Parathyroid adenoma (tissue), 2 donors: Measurements from ENCODE around the gene SPATA46.

Experiments used
- H2AFZ ChIP-seq: fragments of 300-600 bp; sonication (generic); one replicate; pipeline ENCODE4 v1.7.0; 2017; ENCODE audit warnings: antibody characterized with exemption, mild to moderate bottlenecking
- H3K27ac ChIP-seq: fragments of 300-600 bp; sonication (generic); one replicate; pipeline ENCODE4 v1.7.0; 2017
- H3K27me3 ChIP-seq: fragments of 300-600 bp; sonication (generic); one replicate; pipeline ENCODE4 v1.7.0; 2017; ENCODE audit warnings: low read length; ENCODE audit not compliant: control insufficient read depth, insufficient read depth
- H3K36me3 ChIP-seq: fragments of 300-600 bp; sonication (generic); one replicate; pipeline ENCODE4 v1.7.0; 2017; ENCODE audit warnings: low read length; ENCODE audit not compliant: control insufficient read depth, insufficient read depth
- H3K4me1 ChIP-seq: fragments of 300-600 bp; sonication (generic); one replicate; pipeline ENCODE4 v1.7.0; 2017; ENCODE audit warnings: control low read depth
- H3K4me2 ChIP-seq: fragments of 300-600 bp; sonication (generic); one replicate; pipeline ENCODE4 v1.7.0; 2017; ENCODE audit warnings: low read length
- H3K4me3 ChIP-seq: fragments of 300-600 bp; sonication (generic); one replicate; pipeline ENCODE4 v1.7.0; 2017; ENCODE audit warnings: low read depth, low read length
- H3K79me2 ChIP-seq: fragments of 300-600 bp; sonication (generic); one replicate; pipeline ENCODE4 v1.7.0; 2017; ENCODE audit warnings: control low read depth
- H3K9ac ChIP-seq: fragments of 300-600 bp; sonication (generic); one replicate; pipeline ENCODE4 v1.7.0; 2017; ENCODE audit warnings: mild to moderate bottlenecking
- H3K9me3 ChIP-seq: fragments of 300-600 bp; sonication (generic); one replicate; pipeline ENCODE4 v1.7.0; 2017; ENCODE audit warnings: low read length; ENCODE audit not compliant: control insufficient read depth
- TF ChIP-seq, protein P1 (sequence below): fragments of 300-600 bp; sonication (generic); IDR thresholded peaks from one replicate; pipeline ENCODE4 v1.7.0; 2017; ENCODE audit warnings: antibody characterized with exemption, mild to moderate bottlenecking
- donor health status: primary hyperparathyroidism.

Gene SPATA46

DNA sequence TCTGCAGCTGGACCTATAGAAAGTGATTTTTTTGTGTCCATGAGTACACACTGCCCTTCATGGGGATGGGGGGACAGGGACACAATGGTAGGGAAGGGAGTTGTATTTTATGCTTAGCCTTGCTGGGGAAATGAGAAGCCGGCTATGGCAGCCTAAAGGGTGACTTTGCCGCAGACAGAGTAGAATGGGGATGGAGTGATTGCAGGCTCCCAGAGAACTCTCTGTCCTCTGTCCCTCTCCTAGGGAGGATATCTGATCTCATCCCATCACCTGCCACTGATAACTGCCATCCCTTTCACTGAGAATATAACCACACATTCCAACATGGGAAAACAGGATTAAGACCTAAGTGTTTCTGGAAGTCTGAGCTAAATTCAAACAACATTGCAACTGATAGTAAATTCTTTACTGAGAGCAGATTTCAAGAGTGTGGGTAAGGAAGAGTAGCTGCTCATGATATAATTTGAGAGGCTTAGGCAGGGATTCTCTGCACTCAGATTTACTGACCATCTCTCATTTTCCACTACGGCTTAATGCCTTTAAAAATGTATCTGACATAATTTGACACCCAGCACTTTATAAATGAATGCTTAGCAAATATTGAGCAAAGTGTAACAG is 21.4 kb upstream of the SPATA46 start:
- no peak overlapping the region for H3K4me3 ChIP-seq
- no peaks in the 10 kb centered on the region for H3K79me2 ChIP-seq
- no peak overlapping the region for H3K4me2 ChIP-seq
- H3K9me3 ChIP-seq: no peaks in the 10 kb centered on the region
- H2AFZ ChIP-seq: no peak overlapping the region
- TF ChIP-seq, protein P1, sequence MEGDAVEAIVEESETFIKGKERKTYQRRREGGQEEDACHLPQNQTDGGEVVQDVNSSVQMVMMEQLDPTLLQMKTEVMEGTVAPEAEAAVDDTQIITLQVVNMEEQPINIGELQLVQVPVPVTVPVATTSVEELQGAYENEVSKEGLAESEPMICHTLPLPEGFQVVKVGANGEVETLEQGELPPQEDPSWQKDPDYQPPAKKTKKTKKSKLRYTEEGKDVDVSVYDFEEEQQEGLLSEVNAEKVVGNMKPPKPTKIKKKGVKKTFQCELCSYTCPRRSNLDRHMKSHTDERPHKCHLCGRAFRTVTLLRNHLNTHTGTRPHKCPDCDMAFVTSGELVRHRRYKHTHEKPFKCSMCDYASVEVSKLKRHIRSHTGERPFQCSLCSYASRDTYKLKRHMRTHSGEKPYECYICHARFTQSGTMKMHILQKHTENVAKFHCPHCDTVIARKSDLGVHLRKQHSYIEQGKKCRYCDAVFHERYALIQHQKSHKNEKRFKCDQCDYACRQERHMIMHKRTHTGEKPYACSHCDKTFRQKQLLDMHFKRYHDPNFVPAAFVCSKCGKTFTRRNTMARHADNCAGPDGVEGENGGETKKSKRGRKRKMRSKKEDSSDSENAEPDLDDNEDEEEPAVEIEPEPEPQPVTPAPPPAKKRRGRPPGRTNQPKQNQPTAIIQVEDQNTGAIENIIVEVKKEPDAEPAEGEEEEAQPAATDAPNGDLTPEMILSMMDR: no peak
- no peak overlapping the region for H3K9ac ChIP-seq
- H3K27ac ChIP-seq: no peak overlapping the region
- H3K36me3 ChIP-seq: no peaks in the 10 kb centered on the region
- H3K27me3 ChIP-seq: no peaks in the 10 kb centered on the region
- H3K4me1 ChIP-seq: no peaks in the 10 kb centered on the region

DNA sequence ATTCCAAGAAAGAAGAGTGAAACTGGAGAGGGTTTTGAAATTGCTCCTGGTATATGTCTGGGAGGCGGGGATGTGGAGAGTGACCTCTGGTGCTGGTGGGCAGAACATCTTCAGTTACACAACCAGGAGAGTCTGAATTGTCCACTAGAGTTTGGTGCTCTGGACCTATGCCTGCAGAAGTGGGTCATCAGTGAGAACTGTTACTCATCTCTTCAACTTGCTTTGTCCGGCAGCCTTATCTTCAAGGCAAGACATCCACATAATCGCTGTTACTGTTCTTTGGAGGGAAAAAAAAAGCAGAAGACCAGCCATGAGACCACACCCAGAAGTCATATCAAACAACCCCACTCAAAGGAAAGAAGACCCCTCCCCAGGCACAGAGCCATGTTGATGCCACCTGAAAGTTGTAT is 20.4 kb upstream of the SPATA46 start:
- Histone ChIP-seq H3K4me3 (no peak overlapping the region), H3K9me3 (no peaks in the 10 kb centered on the region), H3K9ac (no peak overlapping the region)

DNA sequence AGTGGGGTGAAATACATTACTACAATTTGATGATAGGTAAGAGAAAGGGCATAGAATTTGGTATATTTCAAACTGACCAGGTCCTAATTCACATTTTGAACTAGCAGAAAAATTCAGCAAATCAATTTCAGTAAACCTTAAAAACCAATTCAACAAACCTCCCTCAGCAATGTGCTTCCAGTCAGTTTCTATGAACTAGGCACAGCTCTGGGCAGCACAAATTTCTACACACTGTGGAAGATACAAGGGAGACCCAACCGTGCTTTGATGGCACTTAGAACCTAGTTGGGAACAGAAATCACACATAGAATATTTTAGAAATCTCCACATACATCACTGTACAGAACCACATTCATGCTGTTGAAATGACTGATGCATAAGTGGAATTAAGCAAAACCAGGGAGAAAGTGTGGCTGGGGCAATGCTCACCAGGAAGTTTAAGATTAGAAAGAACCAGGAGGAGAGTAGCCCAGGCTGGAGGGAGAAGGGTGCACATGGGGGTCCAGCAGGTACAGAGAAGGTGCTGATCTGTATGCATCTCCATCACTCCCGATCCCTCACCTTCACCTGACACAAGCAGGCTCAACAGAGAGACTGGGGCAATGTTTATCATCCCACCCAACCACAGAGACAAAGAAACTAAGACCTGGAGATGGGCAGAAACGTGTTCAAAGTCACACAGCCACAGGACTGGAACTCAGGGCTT is 19.7 kb upstream of the SPATA46 start:
- no peaks in the 10 kb centered on the region for H3K4me1 ChIP-seq
- no peaks in the 10 kb centered on the region for H3K36me3 ChIP-seq
- no peak overlapping the region for H3K27ac ChIP-seq
- H3K4me3 ChIP-seq: no peak overlapping the region
- no peaks in the 10 kb centered on the region for H3K79me2 ChIP-seq
- H3K27me3 ChIP-seq: no peaks in the 10 kb centered on the region
- no peak overlapping the region for H3K9ac ChIP-seq
- TF ChIP-seq, protein P1: no peak
- H2AFZ ChIP-seq: no peak overlapping the region
- no peak overlapping the region for H3K4me2 ChIP-seq
- no peaks in the 10 kb centered on the region for H3K9me3 ChIP-seq

More for the DNA sequence above, 20.4 kb upstream of the SPATA46 start:
- Histone ChIP-seq H3K27ac (no peak overlapping the region), H3K4me2 (no peak overlapping the region), H2AFZ (no peak overlapping the region), H3K36me3 (no peaks in the 10 kb centered on the region), H3K4me1 (no peaks in the 10 kb centered on the region), H3K79me2 (no peaks in the 10 kb centered on the region), H3K27me3 (no peaks in the 10 kb centered on the region)
- TF ChIP-seq, protein P1: no peak

DNA sequence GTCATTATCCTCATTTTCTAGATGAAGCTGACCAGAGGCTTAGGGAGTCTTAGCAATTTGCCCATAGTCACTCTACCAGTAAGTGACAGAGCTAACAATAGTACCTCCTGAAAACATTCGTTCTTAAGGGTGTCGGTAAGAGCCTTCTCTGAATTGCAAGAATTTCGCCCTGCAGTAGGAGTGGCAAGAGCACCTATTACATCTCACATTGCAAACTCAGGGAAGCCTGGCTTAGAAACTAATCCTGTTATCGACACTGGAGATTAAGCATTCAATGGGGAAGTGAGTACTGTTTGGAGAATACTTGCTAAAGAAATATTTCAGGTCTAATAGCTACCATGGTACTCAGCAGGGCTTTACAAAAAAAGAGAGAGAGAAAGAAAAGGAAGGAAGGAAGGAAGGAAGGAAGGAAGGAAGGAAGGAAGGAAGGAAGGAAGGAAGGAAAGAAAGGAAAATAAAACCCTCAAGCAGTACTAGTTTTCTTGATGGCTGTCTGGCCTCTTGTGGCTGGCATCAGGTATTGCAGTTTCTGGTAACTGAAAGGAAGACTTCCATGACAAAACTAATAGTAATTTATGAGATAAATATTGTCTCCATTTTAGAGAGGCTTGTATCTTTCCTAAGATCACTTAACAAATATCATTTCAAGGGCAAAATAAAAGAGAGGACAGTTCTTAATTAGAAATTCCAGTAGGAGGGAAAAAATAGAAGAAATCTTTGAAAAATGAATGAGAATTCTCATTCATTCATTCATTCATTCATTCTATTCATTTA is 15.3 kb upstream of the SPATA46 start:
- TF ChIP-seq, protein P1: peak; percentile 64
- H3K36me3 ChIP-seq: no peaks in the 10 kb centered on the region
- H3K9me3 ChIP-seq: no peaks in the 10 kb centered on the region
- no peaks in the 10 kb centered on the region for H3K27me3 ChIP-seq
- no peak overlapping the region for H3K27ac ChIP-seq
- no peaks in the 10 kb centered on the region for H3K4me1 ChIP-seq
- H3K4me2 ChIP-seq: no peak overlapping the region
- H3K79me2 ChIP-seq: no peaks in the 10 kb centered on the region
- no peak overlapping the region for H3K4me3 ChIP-seq
- no peak overlapping the region for H3K9ac ChIP-seq
- H2AFZ ChIP-seq: no peak overlapping the region
